HG03520 (cell line): ENCODE measurements around the gene CFAP65.

Source experiments
- ATAC-seq: cut with Tn5 transposase; IDR thresholded peaks from one replicate; pipeline ENCODE4 v1.9.1; 2021; ENCODE audit warnings: mild to moderate bottlenecking, moderate library complexity; ENCODE audit not compliant: unreplicated experiment

Gene CFAP65

DNA sequence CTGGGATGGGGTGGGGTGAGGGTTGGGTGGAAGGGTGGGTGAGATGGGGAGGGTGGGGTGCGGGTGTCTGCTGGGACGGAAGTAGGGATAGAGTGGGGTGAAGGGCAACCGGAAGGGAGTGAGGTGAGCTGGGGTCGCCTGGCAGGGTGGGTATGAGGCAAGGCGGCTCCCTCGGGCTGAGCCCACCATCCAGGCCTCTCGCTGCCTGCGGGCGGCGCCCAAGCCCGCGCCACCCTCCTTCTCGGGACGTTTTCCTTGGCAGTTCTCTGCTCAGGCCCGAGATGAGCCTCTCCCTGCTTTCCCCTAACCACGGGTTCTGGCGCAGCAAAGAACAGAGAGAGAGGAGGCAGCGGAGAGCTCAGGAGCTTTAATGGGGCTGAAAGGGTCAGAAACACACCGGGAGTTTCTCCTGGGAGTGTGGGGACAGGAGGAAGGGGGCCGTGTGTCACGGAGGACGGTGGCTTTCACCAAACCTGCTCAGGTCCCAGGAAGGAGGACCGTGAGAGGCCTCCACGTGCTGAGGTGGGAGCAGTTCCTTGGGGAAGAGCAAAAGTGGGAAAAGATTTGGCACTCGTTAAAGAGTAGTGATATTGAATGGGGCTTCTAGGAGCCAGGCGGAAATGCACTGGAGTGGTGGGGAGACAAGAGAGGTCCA, 60.5 kb downstream of the CFAP65 start:
- ATAC-seq: no peak

DNA sequence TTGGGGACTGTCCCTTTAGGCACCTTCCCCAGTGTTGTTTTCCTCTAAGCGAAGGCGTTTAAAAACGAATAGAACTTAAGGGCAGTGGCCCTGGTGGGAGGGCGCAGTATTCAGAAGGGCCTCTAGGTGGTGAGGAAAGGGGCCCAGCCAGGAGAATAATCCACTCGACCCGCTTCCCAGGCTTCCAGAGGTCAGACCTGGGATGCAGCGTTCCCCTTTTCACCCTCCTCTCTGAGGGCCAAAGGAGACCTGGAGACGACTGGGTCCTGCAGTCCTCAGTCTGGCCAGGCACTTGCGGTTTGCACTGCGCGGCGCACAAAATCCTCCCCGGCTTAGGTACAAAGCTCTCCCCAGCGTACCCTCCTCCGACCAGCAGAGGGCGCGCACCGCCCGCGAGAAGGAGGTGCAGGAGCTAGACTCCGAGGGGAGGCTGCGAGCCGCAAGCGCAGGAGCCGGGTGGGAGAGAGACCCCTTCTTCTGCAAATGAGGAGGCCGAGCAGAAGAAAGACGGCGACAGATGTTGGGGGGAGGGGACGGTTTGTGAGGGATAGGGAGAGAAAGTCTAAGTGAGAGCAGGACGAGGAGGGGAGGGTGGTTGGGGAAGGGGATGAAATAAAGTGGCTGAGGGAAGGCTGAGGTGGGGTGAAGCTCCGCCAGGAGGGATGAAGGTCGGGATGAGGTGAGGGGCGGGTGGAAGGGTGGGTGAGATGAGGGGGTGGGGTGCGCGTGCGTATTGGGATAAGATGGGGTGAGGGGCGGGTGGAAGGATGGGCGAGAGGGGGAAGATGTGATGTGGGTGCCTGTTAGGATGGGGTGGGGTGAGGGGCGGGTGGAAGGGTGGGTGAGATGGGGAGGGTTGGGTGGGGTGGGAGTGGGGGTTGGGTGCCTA, 61.2 kb downstream of the CFAP65 start:
- ATAC-seq: peak; percentile 93

DNA sequence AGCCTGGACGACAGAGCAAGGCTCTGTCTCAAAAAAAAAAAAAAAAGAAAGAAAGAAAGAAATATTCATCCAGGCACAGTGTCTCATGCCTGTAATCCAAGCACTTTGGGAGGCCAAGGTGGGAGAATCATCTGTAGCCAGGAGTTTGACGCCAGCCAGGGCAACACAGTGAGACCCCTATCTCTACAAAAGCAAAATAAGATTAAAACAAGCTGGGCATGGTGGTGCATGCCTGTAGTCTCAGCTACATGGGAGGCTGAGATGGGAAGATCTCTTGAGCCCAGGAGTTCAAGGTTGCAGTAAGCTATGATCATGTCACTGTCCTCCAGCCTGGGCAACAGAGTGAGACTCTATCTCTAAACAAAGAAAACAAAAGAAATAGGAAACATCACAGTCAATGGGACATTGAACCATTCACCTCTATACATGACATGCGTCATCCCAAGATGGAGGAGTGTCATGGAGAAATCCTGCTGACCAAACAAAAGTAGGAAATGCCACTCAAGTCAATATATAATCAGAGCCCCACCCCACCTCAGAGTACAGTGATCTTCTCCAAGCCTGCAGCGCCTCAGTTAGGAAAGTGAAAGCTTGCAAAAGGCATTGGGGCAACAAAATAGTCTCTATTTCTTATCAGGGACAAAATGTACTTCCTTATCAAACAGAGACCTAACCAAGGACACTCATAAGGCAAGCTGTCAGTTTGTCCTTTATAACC, 66.1 kb downstream of the CFAP65 start:
- ATAC-seq: no peak

DNA sequence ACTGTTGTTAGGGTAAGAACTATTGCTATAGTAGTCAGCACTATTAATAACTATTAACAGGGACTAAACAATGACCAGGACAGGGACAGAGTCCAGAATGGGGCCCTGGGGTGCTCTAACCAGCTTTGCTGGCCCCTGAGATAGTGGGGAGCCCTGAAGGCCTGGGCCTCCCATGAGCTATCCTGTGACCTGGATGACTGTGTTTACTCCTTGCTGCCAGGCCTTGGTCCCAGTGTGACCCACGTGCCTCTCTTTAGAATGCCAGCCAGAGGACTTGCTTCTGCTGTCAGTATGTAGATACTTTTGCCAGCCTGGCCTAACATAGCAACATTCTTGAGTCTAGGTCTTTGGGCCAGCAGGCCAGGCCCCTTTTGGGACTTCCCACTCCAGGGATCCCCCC, 70.4 kb downstream of the CFAP65 start:
- ATAC-seq: no peak

DNA sequence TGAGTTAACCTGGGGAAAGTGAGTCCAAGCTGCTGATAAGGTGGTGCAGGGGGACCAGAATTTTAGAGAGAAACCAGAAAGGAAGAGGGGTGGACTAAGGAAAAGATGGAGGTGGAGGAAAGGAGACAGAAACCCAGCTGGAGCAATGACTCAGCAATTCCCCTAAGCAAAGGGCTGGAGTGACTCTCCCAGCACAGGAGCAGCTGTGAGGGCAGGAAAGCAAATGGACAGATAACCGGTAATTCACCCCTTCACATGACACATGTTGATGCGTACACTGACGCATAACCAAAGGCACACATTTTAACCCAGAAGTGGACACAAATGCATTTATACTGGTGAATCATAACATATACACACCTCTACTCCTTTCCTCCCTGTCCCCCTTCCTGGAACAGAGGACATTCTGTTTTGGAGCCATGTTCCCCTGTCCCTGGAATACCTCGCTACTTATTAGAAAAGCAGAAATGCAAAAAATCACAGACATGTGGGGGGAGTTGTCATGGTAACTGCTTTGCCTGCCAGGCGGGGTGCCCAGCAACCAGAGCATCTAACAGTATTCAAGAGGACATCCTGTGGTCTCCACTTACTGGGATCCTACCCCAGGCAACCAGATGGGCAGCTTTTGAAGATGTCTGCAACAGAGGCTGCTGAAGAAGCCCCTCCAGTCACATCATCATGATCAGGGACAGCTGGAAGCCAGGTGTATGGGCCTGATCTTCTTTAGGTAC, 77.1 kb downstream of the CFAP65 start:
- ATAC-seq: no peak

DNA sequence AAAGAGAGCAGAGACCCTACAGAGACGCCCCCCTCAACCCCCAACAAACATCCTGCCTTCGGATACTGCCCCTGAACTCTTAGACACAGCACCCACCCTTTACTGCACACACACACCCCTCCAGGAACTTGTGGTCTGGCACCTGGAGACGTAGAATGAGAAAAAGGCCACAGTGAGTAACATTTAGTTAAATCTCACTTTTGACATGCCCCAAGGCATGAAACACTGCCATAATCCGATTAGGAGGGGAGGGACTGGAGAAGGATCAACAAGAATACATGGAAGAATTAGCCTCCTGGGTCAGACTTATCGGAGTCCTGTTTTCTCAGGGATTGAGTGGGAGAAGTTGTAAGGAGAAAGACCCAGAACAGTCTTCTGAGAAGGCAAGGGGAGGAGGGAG, 77.7 kb downstream of the CFAP65 start:
- ATAC-seq: no peak

DNA sequence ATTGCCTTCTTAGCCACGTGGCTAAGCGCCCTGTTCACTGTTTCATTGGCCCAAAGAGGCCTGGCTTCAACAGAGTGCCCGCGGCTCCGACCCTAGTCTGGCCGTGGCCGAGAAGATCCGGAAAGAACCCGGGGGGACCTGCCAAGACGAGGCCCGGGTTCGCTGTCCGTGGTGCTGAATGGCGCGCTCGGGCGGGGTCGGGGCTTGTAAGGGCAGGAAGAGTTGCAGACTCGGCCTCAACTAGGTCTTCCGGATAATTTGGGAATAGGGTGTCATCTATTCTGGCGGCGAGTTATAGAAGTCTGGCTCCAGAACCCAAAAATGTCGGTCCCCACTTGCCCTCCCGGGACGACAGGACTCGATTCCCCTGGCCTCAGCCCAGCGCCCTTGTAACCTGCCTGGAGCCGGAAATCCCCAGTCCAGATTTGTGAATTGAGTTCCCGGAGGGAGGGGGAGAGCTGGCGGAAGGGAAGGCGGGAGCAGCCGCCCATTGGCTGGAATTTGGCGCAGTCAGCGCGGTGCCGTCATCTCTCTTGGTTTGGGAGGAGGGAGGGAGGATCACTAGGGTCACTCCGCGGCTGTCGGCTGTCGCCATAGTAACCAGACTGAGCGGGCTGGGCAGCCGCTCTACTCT, 78.3 kb downstream of the CFAP65 start:
- ATAC-seq: no peak

DNA sequence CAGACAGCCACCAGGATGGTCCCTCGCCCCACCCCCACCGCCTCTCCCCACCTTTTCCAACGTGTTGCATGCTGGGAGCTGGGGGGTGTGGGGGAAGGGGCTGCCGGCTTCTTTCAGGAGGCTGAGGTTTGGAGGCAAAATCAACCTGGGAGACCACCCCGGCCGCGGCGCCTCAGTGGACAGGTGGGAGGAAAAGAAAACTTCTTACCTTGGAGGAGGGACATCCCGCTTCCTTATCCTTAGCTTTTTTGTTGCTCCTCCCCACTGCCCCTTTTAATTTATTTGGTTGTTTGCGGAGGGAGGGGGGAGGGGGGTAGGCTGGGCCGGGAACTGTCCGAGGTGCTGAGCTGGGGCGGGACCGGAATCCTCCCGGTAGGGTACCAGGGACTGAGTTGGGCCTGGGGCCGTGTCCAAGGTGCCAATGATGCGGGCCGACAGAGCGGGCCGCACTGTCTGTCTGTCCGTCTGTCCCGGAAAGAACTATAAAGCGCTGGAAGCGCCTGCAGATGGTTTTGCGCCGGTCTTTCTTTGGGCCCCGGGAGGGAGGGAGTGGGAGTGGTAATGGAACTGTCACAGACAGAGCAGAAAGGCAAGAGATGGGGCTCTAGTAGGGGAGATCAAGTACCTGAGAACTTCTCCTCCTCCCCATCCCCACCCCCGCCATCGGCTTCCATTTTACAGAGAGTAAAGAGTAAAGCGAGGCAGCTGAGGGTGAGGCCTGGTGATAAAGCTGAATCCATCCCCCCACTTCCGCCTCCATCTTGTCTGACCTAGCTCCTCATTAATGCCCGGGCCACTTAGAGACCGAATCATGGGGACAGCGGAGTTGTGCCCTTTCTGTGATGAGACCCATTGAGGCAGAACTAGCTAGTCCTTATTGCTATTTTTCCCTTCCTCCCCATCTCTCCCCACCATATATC, 79.4 kb downstream of the CFAP65 start:
- ATAC-seq: no peak

DNA sequence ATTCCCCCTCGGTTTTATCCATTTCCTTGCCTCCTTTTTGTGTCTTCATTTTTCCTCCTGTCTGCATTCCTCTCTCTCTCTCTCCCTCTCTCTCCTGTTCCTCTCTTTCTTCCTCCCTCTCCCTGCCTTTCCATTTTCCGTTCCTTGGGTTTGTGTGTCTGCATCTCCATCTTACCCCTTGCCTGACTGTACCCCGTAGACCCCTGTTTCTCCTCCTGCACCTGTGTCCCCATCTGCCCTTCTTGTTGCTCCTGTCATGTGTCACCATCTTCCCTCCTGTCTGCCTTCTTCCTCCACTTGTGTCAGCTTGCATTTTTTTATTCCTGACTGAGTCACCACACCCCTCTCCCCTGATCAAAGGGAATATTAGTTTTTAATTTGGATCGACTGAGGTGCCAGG, 80.1 kb downstream of the CFAP65 start:
- no peak for ATAC-seq

DNA sequence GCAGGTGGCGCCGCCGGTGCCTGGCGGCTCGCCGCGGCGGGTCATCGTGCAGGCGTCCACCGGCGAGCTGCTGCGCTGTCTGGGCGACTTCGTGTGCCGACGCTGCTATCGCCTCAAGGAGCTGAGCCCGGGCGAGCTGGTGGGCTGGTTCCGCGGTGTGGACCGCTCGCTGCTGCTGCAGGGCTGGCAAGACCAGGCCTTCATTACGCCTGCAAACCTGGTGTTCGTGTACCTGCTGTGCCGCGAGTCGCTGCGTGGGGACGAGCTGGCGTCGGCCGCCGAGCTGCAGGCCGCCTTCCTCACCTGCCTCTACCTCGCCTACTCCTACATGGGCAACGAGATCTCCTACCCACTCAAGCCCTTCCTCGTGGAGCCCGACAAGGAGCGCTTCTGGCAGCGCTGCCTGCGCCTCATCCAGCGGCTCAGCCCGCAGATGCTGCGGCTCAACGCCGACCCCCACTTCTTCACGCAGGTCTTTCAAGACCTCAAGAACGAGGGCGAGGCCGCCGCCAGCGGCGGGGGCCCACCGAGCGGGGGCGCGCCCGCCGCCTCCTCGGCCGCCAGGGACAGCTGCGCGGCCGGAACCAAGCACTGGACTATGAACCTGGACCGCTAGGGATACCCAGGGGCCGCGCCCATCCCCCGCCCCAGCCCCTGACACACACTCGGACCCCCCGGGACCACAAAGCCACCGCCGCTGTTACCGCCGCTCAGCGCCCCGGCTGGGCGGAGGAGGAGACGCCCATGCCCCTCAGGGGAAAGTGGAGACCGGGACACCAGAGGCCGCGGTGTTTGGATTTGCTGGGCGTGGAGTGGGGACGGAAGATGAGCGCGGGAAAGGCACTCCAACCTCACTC, 80.8 kb downstream of the CFAP65 start:
- ATAC-seq: no peak

DNA sequence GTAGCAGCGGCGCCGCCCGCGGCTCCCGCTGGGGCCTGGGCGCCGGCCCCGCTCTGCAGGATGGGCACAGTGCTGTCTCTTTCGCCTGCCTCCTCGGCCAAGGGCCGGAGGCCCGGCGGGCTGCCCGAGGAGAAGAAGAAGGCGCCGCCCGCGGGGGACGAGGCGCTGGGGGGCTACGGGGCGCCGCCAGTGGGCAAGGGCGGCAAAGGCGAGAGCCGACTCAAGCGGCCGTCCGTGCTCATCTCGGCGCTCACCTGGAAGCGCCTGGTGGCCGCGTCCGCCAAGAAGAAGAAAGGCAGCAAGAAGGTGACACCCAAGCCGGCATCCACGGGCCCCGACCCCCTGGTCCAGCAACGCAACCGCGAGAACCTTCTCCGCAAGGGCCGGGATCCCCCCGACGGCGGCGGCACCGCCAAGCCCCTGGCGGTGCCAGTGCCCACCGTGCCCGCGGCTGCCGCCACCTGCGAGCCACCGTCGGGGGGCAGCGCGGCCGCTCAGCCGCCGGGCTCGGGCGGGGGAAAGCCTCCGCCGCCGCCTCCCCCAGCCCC, 81.5 kb downstream of the CFAP65 start:
- peak; percentile 25 for ATAC-seq

DNA sequence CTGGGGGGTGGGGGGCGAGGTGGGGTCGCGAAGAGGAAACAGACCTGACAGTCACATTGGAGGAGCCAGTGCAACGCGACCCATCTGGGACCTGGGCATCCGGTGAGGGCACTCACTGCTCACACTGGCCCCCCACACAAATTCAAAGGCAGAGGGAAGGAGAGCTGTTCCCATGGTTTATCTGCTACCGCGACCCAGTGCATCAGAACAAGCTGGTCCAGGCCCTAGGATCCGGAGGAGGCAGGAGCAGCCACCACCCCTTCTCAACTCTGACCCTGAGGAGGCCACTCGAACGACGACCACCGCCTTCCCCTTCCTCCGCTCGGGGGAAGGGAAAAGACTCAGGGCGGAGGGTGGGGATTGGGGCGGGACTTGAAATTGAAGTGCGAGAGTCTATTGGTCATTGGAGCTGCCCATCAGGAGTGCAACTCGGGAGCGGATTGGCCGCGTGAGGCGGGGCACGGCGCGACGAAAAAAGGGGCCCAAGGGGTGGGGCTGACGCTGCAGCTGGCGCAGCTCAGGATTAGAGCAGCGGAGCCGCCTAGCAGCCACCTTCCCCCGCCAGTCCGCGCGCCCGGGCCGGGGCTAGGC, 82.1 kb downstream of the CFAP65 start, which contains the start of gene CDK5R2:
Gene CDK5R2 (plus strand): TSS at position 526 of the 591 bp plus-strand sequence. CDS start 155 bp downstream, outside the sequence.
- peak; percentile 95 for ATAC-seq

DNA sequence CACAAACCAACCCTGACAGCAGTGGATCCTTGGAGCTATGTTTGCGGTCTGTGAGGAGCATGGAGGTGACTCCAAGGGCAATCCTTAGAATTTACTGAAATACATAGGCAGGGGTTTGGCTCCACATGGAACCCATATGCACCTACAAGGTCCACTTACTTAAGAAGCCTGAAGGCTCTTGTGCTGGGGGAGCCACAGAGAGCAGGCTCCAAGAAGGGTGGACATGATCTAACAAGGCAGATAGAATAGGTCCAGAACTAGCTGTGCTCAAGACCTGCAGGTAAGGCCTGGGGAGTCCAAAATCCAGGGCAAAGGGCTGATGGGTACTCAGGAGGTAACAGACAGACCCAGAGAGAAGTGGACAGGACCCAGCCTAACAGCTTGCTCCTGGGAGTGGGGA, 83.0 kb downstream of the CFAP65 start:
- ATAC-seq: no peak

DNA sequence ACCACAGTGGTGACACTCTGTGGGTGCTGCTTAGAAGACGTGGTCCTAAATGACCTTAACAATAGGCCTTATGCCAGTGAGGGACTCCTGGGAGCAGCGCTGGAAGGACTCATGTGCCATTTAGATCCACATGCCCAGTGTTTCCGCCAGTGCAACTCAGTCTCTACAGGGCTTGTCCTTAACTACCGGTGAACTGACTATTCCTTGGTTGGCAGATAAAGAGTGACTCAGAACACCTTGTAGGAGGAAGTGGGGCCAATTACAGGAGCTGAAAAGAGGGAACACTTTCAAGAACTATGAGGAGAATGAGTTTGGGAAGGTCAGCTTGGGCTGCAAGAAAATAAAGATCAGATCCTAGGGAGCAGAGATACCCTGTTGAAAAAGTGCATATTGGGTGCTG, 83.6 kb downstream of the CFAP65 start:
- ATAC-seq: no peak

DNA sequence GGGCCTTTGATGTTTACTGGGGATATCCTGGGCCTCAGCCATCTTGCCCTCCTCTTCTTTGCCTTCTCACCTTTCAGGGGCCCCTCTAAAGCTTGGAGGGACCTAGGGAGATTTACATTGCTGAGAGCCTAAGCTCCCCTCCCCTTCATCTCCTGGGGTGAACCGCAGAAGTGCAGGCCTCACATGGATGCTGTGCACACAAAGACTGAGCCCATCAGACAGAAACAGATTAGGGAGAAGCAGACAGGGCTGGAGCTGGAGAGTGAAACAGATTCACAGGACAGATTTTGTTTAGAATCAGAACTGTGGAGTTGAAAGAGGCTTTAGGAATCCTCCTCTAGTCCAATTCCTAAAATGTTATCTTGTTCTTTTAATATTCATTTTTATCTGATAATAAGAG, 85.3 kb downstream of the CFAP65 start:
- ATAC-seq: no peak

DNA sequence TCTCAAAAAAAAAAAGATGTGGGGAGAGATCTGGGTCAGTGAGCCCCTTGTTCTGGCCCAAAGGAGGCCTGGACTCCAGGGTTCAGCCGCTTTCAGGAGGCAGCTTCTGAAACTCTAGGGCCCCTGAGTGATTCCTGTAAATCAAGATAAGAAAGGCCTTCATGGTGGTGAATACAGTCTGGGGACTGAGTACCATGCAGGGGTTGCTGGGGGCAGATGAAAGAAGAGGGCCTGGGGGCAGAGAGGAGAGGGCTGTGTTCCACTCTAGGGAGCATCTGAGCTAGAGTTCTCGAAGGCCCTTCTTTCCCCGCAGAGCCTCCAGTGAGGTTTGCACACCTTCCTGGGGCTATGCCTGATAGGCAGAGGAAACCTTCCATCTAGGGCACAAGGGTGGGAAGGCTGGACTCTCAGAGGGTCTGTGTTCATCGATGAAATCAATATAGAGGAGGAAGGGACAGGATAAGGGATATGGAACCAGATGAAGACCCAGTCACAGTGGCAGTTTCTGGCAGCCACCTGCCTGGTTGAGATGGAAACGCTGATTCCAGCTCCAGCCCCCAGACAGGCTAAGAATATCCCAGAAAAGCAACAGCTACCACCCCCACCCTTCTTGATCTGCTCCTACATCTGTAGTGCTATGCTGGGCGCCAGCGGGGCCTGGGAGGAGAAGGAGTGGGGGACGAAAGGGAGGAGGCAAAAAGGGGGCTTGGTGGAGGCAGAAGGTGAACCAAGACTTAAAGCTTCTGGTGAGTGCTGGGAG, 86.6 kb downstream of the CFAP65 start:
- ATAC-seq: no peak

DNA sequence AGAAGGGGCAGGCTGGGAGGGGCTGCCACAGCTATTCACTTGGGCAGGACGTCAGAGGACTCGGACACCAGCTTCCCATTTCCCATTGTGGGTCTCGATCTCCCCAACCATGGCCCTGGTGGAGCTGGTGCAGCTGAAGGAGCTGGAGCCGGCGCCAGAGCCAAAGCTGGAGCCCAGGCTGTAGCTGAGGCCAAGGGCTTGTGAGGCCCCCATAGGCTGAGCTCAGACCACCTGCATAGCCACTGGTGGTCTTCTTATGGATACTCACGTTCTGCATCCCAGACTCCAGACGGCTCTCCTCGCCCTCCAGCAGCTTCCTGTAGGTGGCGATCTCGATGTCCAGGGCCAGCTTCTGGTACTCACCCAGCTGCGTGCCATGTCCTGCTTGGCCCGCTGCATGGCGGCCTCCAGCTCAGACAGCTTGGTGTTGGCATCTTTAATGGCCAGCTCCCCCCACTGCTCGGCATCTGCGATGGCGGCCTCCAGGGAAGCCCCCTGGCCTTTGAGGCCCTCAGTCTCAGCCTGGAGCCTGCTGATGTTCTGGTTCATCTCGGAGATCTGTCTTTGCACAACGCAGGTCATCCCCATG, 87.9 kb downstream of the CFAP65 start:
- no peak for ATAC-seq
